SIG-M5 treated with dmso at 0.1 percent for 504 hours (cell line): ENCODE measurements around the gene CD84.
"Not testable (repeated sequence)": the region's sequence is repeated elsewhere in the genome, so short reads cannot be mapped to it uniquely, and the experiment has no call there.

Source experiments
- DNase-seq: peaks from one replicate; lab custom pipeline; 2025; ENCODE audit not compliant: unreplicated experiment; lab: John Stamatoyannopoulos, UW

The CD84 gene

DNA sequence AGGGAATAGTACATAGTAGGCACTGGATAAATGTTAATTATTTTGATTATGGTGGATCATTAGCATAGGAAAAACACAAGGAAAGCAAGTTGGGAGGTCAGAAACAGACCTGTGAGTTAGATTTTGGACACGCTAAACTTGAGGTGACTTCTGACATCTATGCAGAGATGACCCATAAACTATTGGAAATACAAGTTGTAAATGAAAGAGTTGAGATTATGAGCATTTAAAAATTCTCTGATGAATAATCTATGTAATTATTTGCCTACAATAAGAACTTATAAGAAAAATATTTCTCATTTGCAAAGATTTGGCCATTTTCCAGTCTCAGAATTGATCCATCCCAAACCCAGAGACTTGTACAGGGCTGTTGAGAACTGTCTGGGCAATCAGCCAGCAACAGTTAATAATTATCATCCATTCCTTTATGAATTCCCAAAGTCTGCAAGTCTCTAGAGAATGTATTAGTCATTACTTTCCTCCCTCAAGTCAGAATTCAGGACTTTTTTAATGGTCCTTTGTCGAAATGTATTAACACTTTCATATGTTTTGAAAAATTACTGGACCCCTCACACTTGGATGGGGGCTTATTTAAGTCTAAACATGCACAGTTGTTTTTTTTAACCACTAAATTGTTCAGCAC, 36.9 kb downstream of the CD84 start:
- no peak for DNase-seq

GRCh38 chr1:160541622-160542302, 37.5 kb downstream of the CD84 start:
- DNase-seq: no peak

DNA sequence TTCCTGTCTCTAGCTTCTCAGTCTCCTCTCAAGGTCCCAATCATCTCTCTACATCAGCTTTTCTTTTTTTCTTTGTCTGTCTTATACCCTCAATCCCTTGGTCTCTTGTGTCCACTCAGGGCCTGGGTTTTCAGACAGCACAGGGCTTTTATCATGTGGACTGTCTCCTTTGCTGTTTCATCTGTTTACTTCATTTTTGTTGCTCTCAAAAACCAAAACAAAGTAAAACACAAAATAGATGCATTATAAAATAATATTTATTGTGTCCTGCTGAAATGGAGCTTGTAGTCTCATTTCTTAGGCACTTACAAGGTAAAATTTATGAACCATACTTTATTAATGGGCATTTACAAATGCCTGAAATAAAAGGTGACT, 38.5 kb downstream of the CD84 start:
- no peak for DNase-seq

- DNase-seq: peak; percentile 96
Measured at GRCh38 chr1:160539990-160540858, 39.1 kb downstream of the CD84 start.

DNA sequence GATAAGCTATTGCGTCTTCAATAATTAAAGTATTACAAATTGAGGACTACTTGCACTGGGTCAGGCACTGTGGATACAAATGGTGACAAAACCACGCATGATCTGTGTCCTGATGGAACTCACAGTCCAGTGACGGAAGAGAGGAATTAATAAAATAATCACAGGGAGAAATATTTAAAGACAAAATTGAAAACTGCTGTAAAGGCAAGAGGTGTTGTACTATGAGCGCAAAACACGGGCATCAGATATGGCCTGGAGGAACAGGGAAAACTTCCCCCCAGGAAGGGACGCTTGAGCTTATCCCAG, 39.7 kb downstream of the CD84 start:
- DNase-seq: no peak

DNA sequence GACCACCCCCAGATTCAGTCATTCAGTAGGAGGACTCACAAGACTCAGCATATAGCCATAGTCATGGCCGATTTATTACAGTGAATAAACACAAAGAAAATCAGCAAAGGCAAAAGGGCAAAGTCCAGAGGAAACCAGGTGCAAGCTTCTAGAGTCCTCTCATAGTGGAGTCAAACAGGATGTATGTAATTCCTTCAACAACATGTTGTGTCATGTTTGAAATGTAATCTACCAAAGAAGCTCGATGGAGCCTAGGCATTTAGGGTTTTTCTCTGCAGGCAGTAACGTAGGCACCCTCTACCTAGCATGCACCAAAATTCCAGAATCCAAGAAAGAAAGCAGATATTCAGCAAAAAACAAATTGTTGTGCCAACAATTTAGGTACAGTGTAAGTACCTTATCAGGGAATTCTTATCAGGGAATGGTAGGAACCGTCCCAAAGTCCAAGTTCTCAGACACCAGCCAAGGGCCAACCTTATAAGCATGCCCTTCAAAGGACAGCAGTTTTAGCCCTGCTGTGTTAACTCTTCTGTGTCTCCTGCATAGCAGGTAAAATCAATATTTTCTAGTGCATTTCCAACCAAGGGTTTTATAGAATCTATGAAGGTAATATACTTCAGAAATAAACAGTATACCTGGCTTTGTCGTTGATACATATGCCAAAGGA, 40.2 kb downstream of the CD84 start:
- no peak for DNase-seq

DNA sequence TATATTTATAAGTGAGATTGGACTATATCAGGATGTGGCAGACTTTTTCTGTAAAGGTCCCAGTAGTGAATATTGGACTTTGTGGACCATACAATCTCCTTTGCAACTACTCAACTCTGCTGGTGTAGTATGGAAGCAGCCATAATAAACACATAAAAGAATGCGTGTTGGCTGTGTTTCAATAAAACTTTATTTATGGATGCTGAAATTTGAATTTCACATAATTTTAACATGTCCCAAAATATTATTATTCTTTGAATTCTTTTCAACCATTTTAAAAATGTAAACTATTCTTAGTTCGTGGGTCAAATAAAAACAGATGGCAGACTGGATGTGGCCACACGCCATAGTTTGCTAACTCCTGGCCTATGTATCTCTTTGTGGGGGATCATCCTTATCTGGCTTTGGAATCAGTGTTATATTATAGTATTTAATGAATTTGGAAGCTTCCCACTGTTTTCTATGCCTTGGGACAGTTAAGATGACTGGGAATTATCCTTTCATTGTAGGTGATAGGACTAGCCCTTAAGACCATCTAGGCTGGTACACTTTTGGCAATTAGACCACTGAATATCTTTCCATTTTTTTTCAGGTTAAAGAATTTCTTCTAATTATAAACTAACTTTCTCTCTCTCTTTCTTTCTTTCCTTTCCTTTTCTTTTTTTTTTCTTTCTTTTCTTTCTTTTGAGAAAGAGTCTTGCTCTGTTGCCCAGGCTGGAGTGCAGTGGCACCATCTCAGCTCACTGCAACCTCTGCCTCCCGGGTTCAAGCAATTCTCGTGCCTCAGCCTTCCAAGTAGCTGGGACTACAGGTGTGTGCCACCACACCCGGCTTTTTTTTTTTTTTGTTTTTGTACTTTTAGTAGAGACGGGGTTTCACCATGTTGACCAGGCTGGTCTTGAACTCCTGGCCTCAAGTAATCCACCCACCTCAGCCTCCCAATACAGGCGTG, 41.3 kb downstream of the CD84 start:
- DNase-seq: no peak

DNA sequence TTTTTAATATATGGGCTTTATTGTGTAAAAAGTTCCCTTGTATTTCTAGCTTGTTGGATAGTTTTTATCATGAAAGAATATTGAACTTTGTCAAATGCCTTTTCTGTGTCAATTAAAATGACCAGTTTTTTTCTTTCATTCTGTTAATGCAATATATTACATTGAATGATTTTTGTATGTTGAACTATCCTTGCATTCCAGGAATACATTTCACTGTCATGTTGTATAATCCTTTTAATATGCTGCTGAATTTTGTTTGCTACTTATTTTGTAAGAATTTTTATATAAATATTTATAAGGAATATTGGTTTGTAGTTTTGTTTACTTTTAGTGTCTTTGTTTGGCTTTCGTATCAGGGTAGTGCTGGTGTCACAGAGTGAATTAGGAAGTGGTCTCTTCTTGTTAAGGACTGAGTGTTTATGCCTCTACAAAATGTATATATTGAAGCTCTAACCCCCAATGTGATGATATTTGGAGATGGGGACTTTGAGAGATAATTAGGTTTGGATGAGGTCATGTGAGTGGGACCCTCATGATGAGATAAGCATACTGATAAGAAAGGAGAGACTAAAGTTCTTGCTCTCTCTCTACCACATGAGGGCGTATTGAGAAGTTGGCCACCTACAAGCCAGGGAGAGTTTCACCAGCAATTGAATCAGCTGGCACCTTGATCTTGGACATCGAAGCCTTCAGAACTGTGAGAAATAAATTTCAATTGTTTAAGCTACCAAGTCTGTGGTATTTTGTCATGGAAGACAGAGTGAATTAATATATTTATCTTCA, 44.3 kb downstream of the CD84 start:
- no peak for DNase-seq

DNA sequence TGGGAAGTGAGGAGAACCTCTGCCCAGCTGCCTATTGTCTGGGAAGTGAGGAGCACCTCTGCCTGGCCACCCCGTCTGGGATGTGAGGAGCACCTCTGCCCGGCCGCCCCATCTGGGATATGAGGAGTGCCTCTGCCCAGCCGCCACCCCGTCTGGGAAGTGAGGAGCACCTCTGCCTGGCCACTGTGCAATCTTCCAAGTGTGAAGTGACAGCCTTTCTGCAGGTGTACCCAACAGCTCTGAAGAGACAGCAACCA, 46.8 kb downstream of the CD84 start:
- not testable (repeated sequence) for DNase-seq

DNA sequence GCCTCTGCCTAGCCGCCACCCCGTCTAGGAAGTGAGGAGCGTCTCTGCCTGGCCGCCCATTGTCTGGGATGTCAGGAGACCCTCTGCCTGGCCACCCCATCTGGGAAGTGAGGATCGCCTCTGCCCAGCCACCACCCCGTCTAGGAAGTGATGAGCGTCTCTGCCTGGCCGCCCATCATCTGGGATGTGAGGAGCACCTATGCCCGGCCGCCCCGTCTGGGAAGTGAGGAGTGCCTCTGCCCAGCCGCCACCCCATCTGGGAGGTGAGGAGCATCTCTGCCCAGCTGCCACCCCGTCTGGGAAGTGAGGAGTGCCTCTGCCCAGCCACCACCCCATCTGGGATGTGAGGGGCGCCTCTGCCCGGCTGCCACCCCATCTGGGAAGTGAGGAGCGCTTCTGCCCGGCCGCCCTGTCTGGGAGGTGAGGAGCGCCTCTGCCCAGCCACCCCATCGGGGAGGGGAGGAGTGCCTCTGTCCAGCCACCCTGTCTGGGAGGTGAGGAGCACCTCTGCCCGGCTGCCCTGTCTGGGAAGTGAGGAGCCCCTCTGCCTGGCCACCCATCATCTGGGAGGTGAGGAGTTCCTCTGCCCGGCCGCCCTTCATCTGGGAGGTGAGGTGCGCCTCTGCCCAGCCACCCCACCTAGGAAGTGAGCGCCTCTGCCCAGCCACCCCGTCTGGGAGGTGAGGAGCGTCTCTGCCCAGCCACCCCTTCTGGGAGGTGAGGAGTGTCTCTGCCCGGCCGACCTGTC, 47.3 kb downstream of the CD84 start:
- not testable (repeated sequence) for DNase-seq

- not testable (repeated sequence) for DNase-seq
Measured at GRCh38 chr1:160529401-160529952, 49.8 kb downstream of the CD84 start.

- DNase-seq: not testable (repeated sequence)
Measured at GRCh38 chr1:160523789-160524188, 55.5 kb downstream of the CD84 start.

DNA sequence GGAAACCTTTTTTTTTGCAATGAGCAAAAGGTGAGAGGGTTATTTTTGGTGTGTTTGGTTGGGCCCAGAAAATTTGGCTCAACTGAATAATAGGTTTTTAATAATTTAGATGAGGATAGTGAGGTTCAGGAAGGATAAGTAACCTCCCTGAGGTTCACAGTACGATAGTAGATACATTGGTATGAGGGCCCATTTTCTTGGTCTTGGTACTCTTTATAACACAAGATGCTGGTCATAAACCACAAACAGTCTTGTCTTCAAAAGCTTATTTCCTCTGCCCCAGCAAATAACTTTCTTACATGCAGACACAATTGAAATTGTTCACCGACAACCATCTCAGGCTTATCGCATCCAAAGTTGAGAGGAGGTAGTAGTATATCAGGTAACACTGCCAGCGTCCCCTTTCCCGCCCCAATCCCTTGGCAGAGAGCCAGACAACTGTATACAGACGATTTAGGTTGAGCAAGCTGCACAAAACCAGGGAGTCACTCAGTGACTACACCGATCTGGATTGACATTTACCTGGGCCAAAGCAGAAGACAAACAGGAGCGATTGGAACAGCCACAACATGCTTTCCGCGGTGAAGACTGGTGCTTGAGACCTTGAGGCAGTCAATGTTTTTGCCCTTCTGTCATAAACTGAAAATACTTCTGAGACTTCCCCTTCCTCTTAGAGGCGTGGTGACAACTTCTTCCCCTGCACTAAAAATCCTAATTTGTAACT, 56.5 kb downstream of the CD84 start, which contains the start of gene SLAMF6:
Gene SLAMF6 (minus strand): TSS at position 634 of the 724 bp plus-strand sequence. CDS start 63 bp downstream, at position 571.
- peak; percentile 41 for DNase-seq

DNA sequence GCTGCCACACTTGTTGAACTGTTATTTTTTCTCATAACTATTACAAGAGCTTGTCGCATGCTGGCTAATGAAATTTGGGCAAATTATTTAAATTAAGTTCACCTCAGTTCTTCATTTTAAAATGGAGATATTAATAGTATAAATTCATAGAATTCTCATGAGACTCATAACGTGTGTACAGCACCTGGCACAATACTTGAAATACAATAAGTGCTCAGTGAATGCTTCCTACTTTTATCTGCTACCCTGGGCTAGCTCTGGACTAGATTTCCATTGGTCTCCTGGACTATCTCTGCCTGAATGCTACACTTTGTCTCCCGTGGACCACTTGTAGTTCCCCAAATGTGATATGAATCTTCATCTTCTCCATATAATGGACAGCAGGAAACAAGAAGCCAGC, 57.2 kb downstream of the CD84 start:
- DNase-seq: no peak

GRCh38 chr1:160521554-160521953, 57.7 kb downstream of the CD84 start:
- DNase-seq: no peak

DNA sequence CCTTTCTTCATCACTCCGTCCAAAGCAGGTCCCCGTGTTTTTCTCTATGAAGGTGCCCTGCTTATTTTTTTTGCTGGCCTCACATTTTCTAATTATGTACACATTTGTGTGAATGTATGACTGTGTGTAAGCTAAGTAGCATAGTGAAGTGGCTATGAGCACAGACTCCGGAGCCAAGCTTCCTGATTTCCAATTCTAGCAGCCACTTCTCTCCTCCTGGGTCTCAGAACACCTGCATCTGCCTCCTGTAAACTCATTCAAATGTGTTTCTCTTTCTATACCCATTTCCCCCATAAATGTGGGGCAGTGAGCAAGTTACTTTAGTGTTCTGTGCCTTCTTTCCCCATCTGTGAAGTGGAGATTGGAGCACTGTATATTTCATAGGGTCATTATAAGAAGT, 58.3 kb downstream of the CD84 start:
- no peak for DNase-seq

DNA sequence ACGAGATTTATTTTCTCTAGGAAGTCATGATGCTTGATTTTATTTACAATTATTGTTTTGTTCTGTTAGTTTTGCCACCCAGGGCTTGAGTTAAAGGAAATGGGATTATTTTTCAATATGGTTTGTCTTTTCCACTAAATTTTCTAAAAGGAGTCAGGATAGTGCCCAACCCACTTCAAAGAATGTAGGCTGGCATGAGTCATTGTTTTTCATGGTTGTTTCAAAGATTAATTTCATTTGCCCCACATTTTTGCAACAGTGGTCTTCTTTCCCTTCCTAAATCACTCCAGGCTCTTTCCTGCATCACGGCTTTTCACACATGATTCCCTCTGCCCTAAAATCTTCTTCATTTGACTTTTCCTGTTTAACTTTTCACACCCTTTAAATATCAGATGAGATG, 58.7 kb downstream of the CD84 start:
- DNase-seq: no peak
